DOHH2 (cell line): ENCODE results near the gene CEP76.

Experiments used
- H3F3A ChIP-seq: fragments of 200-600 bp; sonication (generic), shearing (Covaris generic); 2 replicates; pipeline ENCODE4 v1.6.0; 2016; ENCODE audit warnings: antibody characterized with exemption, mild to moderate bottlenecking; ENCODE audit not compliant: control insufficient read depth, insufficient read depth
- H3K27ac ChIP-seq: fragments of 200-600 bp; sonication (generic); 2 replicates; pipeline ENCODE4 v1.5.1; 2014; ENCODE audit warnings: low read depth, mild to moderate bottlenecking, low read length, moderate library complexity
- H3K27me3 ChIP-seq: fragments of 200-600 bp; sonication (generic); 2 replicates; pipeline ENCODE4 v1.6.1; 2014; ENCODE audit warnings: mild to moderate bottlenecking, low read length, mixed read lengths; ENCODE audit not compliant: control insufficient read depth
- H3K36me3 ChIP-seq: fragments of 200-600 bp; sonication (generic); 2 replicates; pipeline ENCODE4 v1.6.1; 2014; ENCODE audit warnings: mild to moderate bottlenecking, low read length, moderate library complexity, mixed read lengths; ENCODE audit not compliant: control insufficient read depth
- H3K4me1 ChIP-seq: fragments of 200-600 bp; sonication (generic); 2 replicates; pipeline ENCODE4 v1.6.1; 2014; ENCODE audit warnings: mild to moderate bottlenecking, low read length, mixed read lengths; ENCODE audit not compliant: control insufficient read depth
- H3K4me2 ChIP-seq: fragments of 200-600 bp; sonication (generic); 2 replicates; pipeline ENCODE4 v1.6.0; 2014; ENCODE audit warnings: mild to moderate bottlenecking, low read length, moderate library complexity
- H3K4me3 ChIP-seq: fragments of 200-600 bp; sonication (generic); 2 replicates; pipeline ENCODE4 v1.5.1; 2014; ENCODE audit warnings: mild to moderate bottlenecking, low read length, mixed read lengths
- H3K79me2 ChIP-seq: fragments of 200-600 bp; sonication (generic); 2 replicates; pipeline ENCODE4 v1.6.1; 2014; ENCODE audit warnings: mild to moderate bottlenecking, low read length, mixed read lengths; ENCODE audit not compliant: control insufficient read depth
- H3K9me2 ChIP-seq: fragments of 200-600 bp; sonication (generic); replicated peaks from 2 replicates; pipeline ENCODE4 v1.6.1; 2014; ENCODE audit warnings: mild to moderate bottlenecking, low read length, mixed read lengths; ENCODE audit not compliant: control insufficient read depth
- H3K9me3 ChIP-seq: fragments of 200-600 bp; sonication (generic); 2 replicates; pipeline ENCODE4 v1.6.1; 2014; ENCODE audit warnings: antibody characterized with exemption, low read length, mixed read lengths; ENCODE audit not compliant: control insufficient read depth, insufficient read depth
- H4K20me1 ChIP-seq: fragments of 200-600 bp; sonication (generic); 2 replicates; pipeline ENCODE4 v1.6.0; 2014; ENCODE audit warnings: low read depth, mild to moderate bottlenecking, antibody characterized with exemption, low read length, moderate library complexity; ENCODE audit not compliant: control insufficient read depth, insufficient read depth
- CTCF ChIP-seq: fragments of 200-600 bp; sonication (generic); IDR thresholded peaks from one replicate; pipeline ENCODE4 v1.5.1; 2014; ENCODE audit warnings: antibody characterized with exemption, mild to moderate bottlenecking, low read depth, low read length; ENCODE audit not compliant: poor library complexity, severe bottlenecking
- EZH2phosphoT487 ChIP-seq: fragments of 200-600 bp; sonication (generic); IDR thresholded peaks from 2 replicates; pipeline ENCODE4 v1.6.1; 2017; ENCODE audit warnings: borderline replicate concordance, mild to moderate bottlenecking, antibody characterized with exemption, low read length, moderate library complexity, mixed read lengths

The CEP76 gene

GRCh38 chr18:12737243-12737902, 34.9 kb upstream of the CEP76 start:
- 0 out of 2 replicates have a peak, but pooled peaks cover 2% of the 10 kb centered on the region for H3K27me3 ChIP-seq
- TF ChIP-seq CTCF: no peak
- TF ChIP-seq EZH2phosphoT487: no peak
- H3K4me1 ChIP-seq: no peaks in the 10 kb centered on the region
- H4K20me1 ChIP-seq: no peaks in the 10 kb centered on the region
- no peak overlapping the region for H3K4me3 ChIP-seq
- no peaks in the 10 kb centered on the region for H3K9me2 ChIP-seq
- no peaks in the 10 kb centered on the region for H3K9me3 ChIP-seq
- no peaks in the 10 kb centered on the region for H3K79me2 ChIP-seq
- no peaks in the 10 kb centered on the region for H3K36me3 ChIP-seq
- H3K4me2 ChIP-seq: no peak overlapping the region
- no peaks in the 10 kb centered on the region for H3F3A ChIP-seq
- no peak overlapping the region for H3K27ac ChIP-seq

- no peaks in the 10 kb centered on the region for H3K9me2 ChIP-seq
- H3K4me3 ChIP-seq: no peak overlapping the region
- no peaks in the 10 kb centered on the region for H3K27me3 ChIP-seq
- H4K20me1 ChIP-seq: peaks cover 5% of the 10 kb centered on the region; the same call in 1 of the 2 replicates
- no peak overlapping the region for H3K27ac ChIP-seq
- TF ChIP-seq CTCF: peak; percentile 93
- TF ChIP-seq EZH2phosphoT487: no peak
- no peaks in the 10 kb centered on the region for H3K9me3 ChIP-seq
- no peaks in the 10 kb centered on the region for H3K79me2 ChIP-seq
- no peak overlapping the region for H3K4me2 ChIP-seq
- peaks cover 21% of the 10 kb centered on the region for H3F3A ChIP-seq
- H3K36me3 ChIP-seq: peaks cover 54% of the 10 kb centered on the region
- no peaks in the 10 kb centered on the region; the same call in 1 of the 2 replicates for H3K4me1 ChIP-seq
These were observed 24.4 kb upstream of the CEP76 start for GRCh38 chr18:12726774-12727550.

- no peak overlapping the region for H3K4me3 ChIP-seq
- peaks cover 5% of the 10 kb centered on the region; the same call in 1 of the 2 replicates for H4K20me1 ChIP-seq
- TF ChIP-seq CTCF (no peak), EZH2phosphoT487 (no peak)
- H3K27me3 ChIP-seq: no peaks in the 10 kb centered on the region
- H3K4me2 ChIP-seq: no peak overlapping the region
- H3K79me2 ChIP-seq: no peaks in the 10 kb centered on the region
- H3K9me3 ChIP-seq: no peaks in the 10 kb centered on the region
- H3F3A ChIP-seq: peaks cover 21% of the 10 kb centered on the region
- H3K9me2 ChIP-seq: no peaks in the 10 kb centered on the region
- no peak overlapping the region for H3K27ac ChIP-seq
- H3K4me1 ChIP-seq: no peaks in the 10 kb centered on the region; the same call in 1 of the 2 replicates
- H3K36me3 ChIP-seq: peaks cover 58% of the 10 kb centered on the region
These were observed 23.8 kb upstream of the CEP76 start for GRCh38 chr18:12726331-12726730.
